GM21723 (cell line): ENCODE measurements around the gene FAM124B.
A peak's percentile ranks its signal among the peaks of the same experiment; 100 is the strongest.
"Not testable (repeated sequence)": the region's sequence is repeated elsewhere in the genome, so short reads cannot be mapped to it uniquely, and the experiment has no call there.

Experiments
- ATAC-seq: cut with Tn5 transposase; IDR thresholded peaks from one replicate; pipeline ENCODE4 v1.9.1; 2021; ENCODE audit warnings: mild to moderate bottlenecking, moderate library complexity; ENCODE audit not compliant: unreplicated experiment

Gene FAM124B

GRCh38 chr2:224382280-224382647 lies 19.6 kb downstream of the FAM124B start:
- not testable (repeated sequence) for ATAC-seq

- no peak for ATAC-seq
Observed at GRCh38 chr2:224381521-224382279, 20.2 kb downstream of the FAM124B start.

GRCh38 chr2:224379986-224380385 lies 21.9 kb downstream of the FAM124B start:
- ATAC-seq = no peak

- no peak for ATAC-seq
Observed at GRCh38 chr2:224379172-224379571, 22.7 kb downstream of the FAM124B start.

- ATAC-seq = no peak
Observed at GRCh38 chr2:224378701-224379097, 23.2 kb downstream of the FAM124B start.

GRCh38 chr2:224377751-224378700 lies 23.9 kb downstream of the FAM124B start:
- no peak for ATAC-seq

GRCh38 chr2:224372641-224373040 lies 29.3 kb downstream of the FAM124B start:
- no peak for ATAC-seq

GRCh38 chr2:224369028-224369632 lies 32.8 kb downstream of the FAM124B start:
- ATAC-seq = no peak

GRCh38 chr2:224366267-224366844 lies 35.6 kb downstream of the FAM124B start:
- ATAC-seq = no peak

- ATAC-seq = no peak
Observed at GRCh38 chr2:224365331-224365730, 36.6 kb downstream of the FAM124B start.

GRCh38 chr2:224363281-224363680 lies 38.6 kb downstream of the FAM124B start:
- ATAC-seq = no peak

- no peak for ATAC-seq
Observed at GRCh38 chr2:224362094-224362493, 39.8 kb downstream of the FAM124B start.

- ATAC-seq = no peak
Observed at GRCh38 chr2:224360801-224361251, 41.1 kb downstream of the FAM124B start.

GRCh38 chr2:224359569-224359968 lies 42.3 kb downstream of the FAM124B start:
- peak; percentile 57 for ATAC-seq

- ATAC-seq = peak; percentile 87
Observed at GRCh38 chr2:224357098-224357901, 44.6 kb downstream of the FAM124B start.

- no peak for ATAC-seq
Observed at GRCh38 chr2:224354632-224355211, 47.2 kb downstream of the FAM124B start.

GRCh38 chr2:224350703-224351102 lies 51.2 kb downstream of the FAM124B start:
- no peak for ATAC-seq

- no peak for ATAC-seq
Observed at GRCh38 chr2:224349396-224349795, 52.5 kb downstream of the FAM124B start.

GRCh38 chr2:224347176-224348051 lies 54.5 kb downstream of the FAM124B start:
- no peak for ATAC-seq
